ENCODE measurements around the gene RNASE9.
"Not testable (repeated sequence)": the region's sequence is repeated elsewhere in the genome, so short reads cannot be mapped to it uniquely, and the experiment has no call there.

The RNASE9 gene

DNA sequence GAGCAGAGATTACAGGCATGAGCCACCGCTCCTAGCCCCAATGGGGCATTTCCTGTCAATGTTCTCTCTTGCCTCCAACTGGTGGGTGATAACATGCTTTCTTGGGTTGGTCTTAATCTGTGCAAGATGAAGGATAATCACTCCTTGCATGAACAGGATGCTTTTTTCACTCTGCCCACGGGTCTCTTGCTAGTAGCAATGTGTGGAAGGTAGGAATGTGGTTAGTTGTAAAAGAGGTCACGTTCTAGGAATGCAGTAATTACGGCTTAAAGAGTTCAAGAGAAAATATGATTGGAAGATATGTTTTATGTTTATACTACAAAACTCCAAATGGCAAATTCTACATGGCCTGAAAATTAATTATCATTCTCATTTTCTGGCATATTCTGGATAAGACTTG, 45.0 kb downstream of the RNASE9 start:
- DNase-seq = no peak

DNA sequence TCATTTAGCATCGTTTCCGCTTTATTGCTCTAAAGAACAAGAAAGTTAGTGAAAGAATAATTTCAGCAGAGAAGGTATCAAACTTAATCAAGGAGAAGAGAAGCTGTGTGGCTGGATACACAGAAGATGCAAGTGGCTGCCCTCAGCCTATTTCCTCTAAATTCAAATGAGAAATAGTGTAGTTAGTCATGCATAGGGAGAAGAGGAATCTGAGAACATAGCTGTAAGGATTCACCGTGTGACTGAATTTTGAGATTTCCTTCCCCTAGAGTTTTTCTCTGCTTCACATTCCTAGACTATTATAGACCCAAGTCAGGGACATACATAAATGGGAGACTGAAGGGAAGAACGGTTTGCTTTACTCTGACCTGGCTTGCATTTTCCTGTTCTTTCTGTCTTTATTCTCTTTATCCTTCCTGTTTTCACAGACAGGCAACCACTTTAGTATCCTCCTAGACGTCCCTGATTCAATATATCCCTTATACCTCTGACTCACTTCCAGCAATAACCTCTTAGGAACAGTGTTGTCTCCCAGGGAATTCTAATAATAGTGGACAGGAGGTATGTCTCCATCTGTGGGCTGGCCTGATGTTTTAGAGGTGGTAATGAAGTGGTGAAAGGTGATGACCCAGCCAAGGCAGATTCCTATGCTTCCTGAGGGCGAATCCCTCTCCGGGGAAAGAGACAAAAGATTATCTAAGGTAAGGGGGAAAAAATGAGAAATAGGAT, 48.5 kb downstream of the RNASE9 start:
- no peak for DNase-seq

DNA sequence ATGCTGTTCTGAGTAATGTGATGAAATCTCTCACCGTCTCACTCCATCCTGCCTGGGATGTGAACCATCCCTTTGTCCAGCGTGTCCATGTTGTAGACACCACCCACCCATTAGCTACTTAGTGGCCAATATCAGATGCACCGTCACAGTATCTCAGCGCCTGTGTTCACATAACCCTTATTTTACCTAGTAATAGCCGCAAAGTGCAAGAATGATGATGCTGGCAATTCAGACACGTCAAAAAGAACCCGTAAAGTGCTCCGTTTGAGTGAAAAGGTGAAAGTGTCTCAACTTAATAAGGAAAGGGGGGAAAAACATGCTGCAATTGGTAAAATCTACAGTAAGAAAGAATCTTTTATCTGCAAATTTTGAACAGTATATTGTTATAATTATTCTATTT, 52.5 kb downstream of the RNASE9 start:
- no peak for DNase-seq

GRCh38 chr14:20507537-20507936, 53.3 kb downstream of the RNASE9 start:
- not testable (repeated sequence) for DNase-seq

DNA sequence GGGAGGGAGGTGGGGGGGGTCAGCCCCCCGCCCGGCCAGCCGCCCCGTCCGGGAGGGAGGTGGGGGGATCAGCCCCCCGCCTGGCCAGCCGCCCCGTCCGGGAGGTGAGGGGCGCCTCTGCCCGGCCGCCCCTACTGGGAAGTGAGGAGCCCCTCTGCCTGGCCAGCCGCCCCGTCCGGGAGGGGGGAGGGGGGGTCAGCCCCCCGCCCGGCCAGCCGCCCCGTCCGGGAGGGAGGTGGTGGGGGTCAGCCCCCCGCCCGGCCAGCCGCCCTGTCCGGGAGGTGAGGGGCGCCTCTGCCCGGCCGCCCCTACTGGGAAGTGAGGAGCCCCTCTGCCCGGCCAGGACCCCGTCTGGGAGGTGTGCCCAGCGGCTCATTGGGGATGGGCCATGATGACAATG, 54.1 kb downstream of the RNASE9 start:
- DNase-seq = not testable (repeated sequence)

DNA sequence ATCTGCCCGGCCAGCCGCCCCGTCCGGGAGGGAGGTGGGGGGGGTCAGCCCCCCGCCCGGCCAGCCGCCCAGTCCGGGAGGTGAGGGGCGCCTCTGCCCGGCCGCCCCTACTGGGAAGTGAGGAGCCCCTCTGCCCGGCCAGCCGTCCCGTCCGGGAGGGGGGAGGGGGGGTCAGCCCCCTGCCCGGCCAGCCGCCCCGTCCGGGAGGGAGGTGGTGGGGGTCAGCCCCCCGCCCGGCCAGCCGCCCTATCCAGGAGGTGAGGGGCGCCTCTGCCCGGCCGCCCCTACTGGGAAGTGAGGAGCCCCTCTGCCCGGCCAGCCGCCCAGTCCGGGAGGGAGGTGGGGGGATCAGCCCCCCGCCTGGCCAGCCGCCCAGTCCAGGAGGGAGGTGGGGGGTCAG, 54.6 kb downstream of the RNASE9 start:
- not testable (repeated sequence) for DNase-seq

Data from cerebellar nuclear complex (tissue), 1 donor.